CD4-positive, alpha-beta T cell treated with Interleukin-6 at 100 ng/mL for 8 hours (primary cell): Measurements from ENCODE around the gene ARPC5.
A peak's percentile ranks its signal among the peaks of the same experiment; 100 is the strongest.

Experiments used
- DNase-seq: peaks from one replicate; pipeline ENCODE4 v3.0.0-alpha.2; 2020; ENCODE audit warnings: mixed read lengths, low spot score

The ARPC5 gene

DNA sequence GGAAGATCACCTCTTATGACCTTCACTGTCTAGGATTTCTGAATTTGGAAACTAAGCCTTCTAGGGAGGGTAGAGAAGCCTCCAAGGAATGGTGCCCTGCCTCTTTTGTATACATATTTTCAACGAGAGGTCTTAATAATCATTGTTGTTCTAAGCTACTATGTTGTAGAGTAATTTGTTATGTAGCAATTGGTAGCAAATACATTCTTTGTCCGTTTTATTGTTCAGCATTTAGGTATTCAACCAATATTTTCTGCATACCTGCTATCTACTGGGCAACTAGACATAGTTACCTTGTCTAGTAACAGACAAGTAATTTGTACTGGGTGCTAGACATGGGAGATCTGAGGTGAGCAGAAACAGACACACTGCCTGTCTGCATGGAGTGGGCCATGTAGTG lies 24.6 kb downstream of the ARPC5 start:
- DNase-seq, result no peak

DNA sequence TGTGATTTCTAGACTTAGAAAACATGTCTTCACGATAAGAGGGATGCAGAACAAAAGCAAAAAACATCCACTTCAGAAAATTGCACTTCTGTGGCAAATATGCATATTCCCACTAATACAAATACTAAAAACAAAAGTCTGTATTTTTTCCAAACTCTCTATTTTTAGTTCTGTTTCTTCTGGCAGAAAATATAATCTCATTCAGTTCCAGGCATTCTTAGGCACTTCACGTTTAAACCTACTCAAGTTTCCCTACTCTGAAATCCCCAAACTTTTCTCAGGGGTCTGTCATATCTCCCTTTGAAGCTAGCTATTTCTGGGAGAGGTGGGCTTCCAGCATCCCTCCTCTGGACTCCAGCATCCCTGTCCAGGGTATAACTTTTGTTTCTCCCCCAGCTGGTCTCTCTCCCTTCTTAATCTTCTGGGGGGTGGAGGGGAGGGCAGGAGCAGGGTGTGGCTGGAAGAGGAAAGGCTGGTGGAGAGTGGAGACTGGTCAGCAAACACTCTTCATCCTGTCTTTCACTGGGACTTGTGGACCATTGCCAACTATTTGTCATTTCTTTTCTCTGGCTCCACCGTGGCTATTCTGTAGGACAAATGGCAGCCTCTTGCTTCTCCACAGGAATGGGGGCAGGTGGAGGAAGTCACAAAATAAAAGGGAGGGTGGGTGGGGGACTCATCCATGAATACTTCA lies 25.7 kb downstream of the ARPC5 start:
- DNase-seq, result no peak

- DNase-seq, result peak; percentile 9
Observed at GRCh38 chr1:183609313-183609712, 26.3 kb downstream of the ARPC5 start.

GRCh38 chr1:183607322-183607980 lies 28.1 kb downstream of the ARPC5 start:
- no peak for DNase-seq

- DNase-seq, result no peak
Observed at GRCh38 chr1:183605904-183606303, 29.7 kb downstream of the ARPC5 start.

DNA sequence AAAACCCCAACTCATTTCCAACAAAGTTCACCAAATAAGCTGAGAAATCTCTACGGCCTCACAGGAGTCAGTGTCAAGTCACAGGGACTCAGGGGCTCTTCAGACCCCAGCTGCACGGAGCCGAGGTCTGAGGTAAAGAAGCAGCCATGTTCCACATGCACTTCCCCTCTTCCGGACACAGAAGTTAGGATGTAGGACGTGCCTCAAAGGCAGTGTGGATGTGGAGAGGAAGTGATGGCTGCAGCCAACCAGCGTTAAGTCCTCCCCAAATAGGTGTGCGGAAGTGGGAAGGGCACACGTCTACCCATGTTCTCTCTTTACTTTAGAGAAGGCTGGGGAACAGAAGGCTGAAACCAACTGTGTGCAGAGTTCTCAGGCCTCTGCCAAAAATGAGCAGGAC lies 30.8 kb downstream of the ARPC5 start:
- no peak for DNase-seq

DNA sequence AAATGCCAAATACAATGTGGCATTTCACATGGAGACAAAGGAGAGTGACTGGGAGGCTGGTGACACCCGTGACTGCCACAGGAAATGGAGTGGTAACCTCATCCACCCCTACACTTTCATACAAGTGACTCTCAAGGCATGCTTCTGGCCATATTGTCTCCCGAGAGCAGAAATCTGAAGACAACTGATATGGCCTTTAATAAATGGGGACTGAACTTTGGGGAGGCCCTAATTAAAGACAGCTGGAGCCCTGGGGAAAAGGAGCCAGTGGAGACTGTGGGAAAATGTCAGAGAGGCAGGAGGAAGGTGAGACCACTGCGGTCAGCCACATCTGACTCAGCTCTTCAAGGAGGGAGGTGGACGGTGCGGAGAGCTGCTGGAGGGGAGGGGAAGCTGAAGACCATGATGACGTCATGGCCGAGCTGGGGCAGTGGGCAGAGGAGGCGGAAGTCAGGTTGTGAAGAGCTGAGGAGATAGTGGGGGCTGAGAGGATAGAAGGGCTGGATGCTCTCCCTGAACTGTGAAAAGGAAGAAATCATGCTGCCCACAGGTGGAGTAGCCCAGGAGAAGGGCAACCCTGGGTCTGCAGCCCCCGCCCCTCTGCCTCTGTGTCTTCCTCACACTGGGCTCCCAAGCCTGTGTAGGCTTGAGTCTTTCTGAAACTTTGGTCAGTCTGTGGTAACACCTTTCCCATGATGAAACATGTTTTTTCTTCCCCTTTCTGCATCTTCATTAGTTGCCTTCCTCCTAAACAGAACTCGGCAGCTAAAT lies 31.4 kb downstream of the ARPC5 start:
- no peak for DNase-seq

- no peak for DNase-seq
Observed at GRCh38 chr1:183602510-183602909, 33.1 kb downstream of the ARPC5 start.

- DNase-seq, result no peak
Observed at GRCh38 chr1:183600634-183601033, 34.9 kb downstream of the ARPC5 start.

DNA sequence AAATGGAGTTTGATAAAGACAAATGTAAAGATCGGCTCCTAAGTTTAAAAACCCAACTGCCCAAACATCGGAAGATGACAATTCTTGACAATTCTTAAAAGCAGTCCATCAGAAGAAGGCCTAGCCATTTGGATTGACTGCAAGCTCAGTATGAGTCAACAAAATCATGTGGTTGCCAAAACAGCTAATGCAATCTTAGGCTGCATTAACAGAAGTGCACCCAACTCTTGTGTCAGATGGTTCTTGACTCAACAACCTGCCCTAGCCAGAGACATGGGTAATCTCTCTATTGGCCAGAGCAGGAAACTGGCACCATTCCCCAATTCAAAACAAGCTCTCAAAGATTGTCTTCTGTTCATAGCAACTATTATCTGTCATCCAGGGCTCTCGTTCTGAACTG lies 35.4 kb downstream of the ARPC5 start:
- DNase-seq, result no peak

DNA sequence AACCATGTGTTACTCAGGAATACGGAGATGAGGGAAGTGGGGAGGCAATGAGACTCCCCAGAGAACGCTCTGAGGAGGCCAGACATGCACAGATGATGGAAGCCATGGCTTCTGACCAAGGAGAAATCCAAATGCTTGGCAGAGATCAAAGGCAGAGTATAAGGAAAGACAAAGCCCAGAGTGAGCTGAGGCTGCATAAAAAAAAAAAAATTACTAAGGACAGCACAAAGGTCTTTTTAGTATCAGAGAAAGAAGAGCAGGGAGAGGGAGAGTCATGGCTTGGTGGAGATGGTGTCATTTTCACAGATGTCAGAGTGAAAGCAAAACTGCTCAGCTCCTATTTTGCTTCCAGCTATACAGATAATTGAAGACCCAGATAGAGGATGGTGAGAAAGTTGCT lies 37.2 kb downstream of the ARPC5 start:
- no peak for DNase-seq

- no peak for DNase-seq
Observed at GRCh38 chr1:183597656-183598347, 37.8 kb downstream of the ARPC5 start.

DNA sequence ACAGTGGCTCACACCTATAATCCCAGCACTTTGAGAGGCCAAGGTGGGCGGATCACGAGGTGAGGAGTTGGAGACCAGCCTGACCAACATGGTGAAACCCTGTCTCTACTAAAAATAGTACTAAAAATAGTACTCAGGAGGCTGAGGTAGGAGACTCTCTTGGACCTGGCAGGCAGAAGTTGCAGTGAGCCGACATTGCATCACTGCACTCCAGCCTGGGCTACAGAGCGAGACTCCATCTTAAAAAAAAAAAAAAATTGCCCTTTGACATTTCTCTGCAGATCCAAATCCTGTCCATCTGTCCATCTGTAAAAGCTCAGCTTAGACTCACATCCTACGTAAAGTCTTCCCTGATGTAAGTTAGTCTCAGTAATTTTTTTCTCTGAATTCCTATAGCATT lies 39.1 kb downstream of the ARPC5 start:
- no peak for DNase-seq

DNA sequence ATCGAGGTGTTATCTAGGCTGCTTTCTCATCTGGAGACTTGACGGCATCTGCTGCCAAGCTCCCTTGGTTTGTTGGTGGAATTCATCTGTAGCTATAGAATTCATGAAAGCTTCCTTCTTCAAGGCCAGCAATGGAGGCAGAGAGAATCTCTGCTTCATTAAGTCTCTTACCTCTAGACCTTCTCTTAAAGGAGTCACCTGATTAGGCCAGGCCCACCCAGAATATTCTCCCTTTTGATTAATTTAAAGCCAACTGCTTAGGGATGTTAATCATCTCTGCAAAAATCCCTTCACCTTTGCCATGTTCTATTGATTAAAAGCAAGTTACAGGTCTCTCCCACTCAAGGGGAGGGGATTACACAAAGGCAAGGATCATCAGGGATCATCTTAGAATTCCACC lies 40.0 kb downstream of the ARPC5 start:
- DNase-seq, result no peak

DNA sequence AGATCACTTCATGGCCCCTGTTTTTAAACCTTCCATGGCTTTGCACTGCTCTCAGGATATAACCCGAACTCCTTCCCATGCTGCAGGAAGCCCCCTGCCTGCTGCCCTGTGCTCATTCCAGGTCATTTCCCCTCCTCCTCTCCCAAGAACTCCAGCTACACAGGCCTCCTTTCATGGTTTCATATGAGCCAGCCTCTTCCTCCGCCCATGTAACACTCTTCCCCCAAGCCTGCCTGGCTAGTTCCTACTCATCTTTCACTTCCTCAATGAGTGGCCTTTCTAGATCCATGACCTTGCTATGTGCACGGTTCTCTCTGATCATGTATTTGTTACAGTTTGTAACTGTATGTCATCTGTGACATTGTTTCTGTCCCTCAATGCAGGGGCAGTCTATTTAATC lies 42.2 kb downstream of the ARPC5 start:
- DNase-seq, result no peak

- DNase-seq, result no peak
Observed at GRCh38 chr1:183592733-183593132, 42.9 kb downstream of the ARPC5 start.

GRCh38 chr1:183590244-183591191 lies 45.1 kb downstream of the ARPC5 start, which contains the start of gene NCF2:
Gene NCF2 (minus strand): TSS chr1:183590459. CDS start chr1:183590329, 130 bp downstream.
- DNase-seq, result peak; percentile 57

- peak; percentile 8 for DNase-seq
Observed at GRCh38 chr1:183589874-183590243, 45.7 kb downstream of the ARPC5 start.

DNA sequence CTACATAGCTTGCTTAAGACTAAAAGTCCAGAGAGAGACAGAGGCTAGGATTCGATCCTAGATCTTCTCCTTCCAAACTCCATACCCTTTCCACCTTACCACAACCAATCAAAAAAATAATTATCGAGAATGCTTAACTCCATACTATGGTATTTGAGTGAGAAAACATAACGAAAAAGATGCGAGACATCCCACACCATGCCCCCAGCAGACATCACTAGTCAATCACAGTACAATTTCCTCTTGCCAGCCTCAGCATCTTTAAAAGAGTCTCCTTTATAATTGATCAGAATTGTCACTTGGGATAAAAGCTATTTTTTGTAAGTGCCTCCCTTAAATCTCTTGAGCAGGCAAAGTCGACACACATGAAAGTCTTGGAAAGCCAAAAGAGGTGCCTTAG lies 46.2 kb downstream of the ARPC5 start:
- DNase-seq, result no peak

- peak; percentile 31 for DNase-seq
Observed at GRCh38 chr1:183588827-183589226, 46.8 kb downstream of the ARPC5 start.

GRCh38 chr1:183586926-183587325 lies 48.7 kb downstream of the ARPC5 start:
- no peak for DNase-seq
